H1 (cell line): ENCODE measurements around the gene GALR2. TPM values are rescaled to one million over a fixed set of nuclear protein-coding genes. Genes with fewer than 3 reads are reported as not detected.

Experiments used
- CTCF ChIA-PET: fragments of 300-600 bp; sonication (Branson Sonifier 250); formaldehyde crosslinking; loops from one replicate; lab custom pipeline; 2021; ENCODE audit not compliant: partially characterized antibody; lab: Charles Lee
- POLR2A ChIA-PET: fragments of 300-600 bp; sonication (Branson Sonifier 250); formaldehyde crosslinking; loops from one replicate; lab custom pipeline; 2021; ENCODE audit warnings: inconsistent platforms; ENCODE audit not compliant: partially characterized antibody; lab: Charles Lee
- DNase-seq, 2 experiments: peaks; one replicate each; pipeline versions ENCODE4 v3.0.0 to v3.0.0-alpha.2; 2010 to 2022; ENCODE audit warnings: low spot score in 2 of 2, low read depth in 1 of 2, mixed read lengths in 1 of 2
- FAIRE-seq: peaks from 2 replicates; lab custom pipeline; 2011; peaks lifted over from hg19 to GRCh38; lab: Jason Lieb, UNC
- H2AFZ ChIP-seq: 2 replicates; pipeline ENCODE4 v1.8.1; 2012; ENCODE audit warnings: low read length, inconsistent platforms
- H2AK5ac ChIP-seq: 2 replicates; pipeline ENCODE4 v1.6.1; 2013; ENCODE audit warnings: low read depth, low read length
- H2BK120ac ChIP-seq: replicated peaks from 2 replicates; pipeline ENCODE3; 2013; ENCODE audit warnings: low read depth, low read length, inconsistent platforms
- H2BK12ac ChIP-seq: 2 replicates; pipeline ENCODE4 v1.6.1; 2013; ENCODE audit warnings: low read depth, low read length
- H2BK15ac ChIP-seq: 2 replicates; pipeline ENCODE4 v1.6.1; 2013; ENCODE audit warnings: low read length
- H2BK20ac ChIP-seq: 2 replicates; pipeline ENCODE4 v1.6.1; 2013; ENCODE audit warnings: low read length
- H2BK5ac ChIP-seq: 2 replicates; pipeline ENCODE4 v1.6.1; 2013; ENCODE audit warnings: low read depth, low read length
- H3K14ac ChIP-seq: 2 replicates; pipeline ENCODE4 v1.6.1; 2013; ENCODE audit warnings: inconsistent platforms; ENCODE audit not compliant: insufficient read length
- H3K18ac ChIP-seq: 2 replicates; pipeline ENCODE4 v1.6.1; 2013; ENCODE audit warnings: low read length; ENCODE audit errors: extremely low read depth
- H3K23ac ChIP-seq: 2 replicates; pipeline ENCODE4 v1.6.1; 2013; ENCODE audit warnings: inconsistent platforms; ENCODE audit not compliant: insufficient read length
- H3K23me2 ChIP-seq: 2 replicates; pipeline ENCODE4 v1.6.1; 2013; ENCODE audit warnings: low read depth, low read length
- H3K27ac ChIP-seq: 2 replicates; pipeline ENCODE4 v1.6.1; 2011; ENCODE audit warnings: low read depth, low read length, inconsistent platforms
- H3K27me3 ChIP-seq, 4 experiments: replicated peaks in 1 of 4; 1 replicate in 1 of 4; 2 replicates in 3 of 4; pipeline versions ENCODE4 v1.6.1 to v1.8.1; 2011 to 2013; ENCODE audit warnings: low read length in 3 of 4, mild to moderate bottlenecking in 3 of 4, inconsistent platforms in 2 of 4, mixed read lengths in 2 of 4, moderate library complexity in 1 of 4; ENCODE audit not compliant: control insufficient read depth in 3 of 4, insufficient read depth in 3 of 4; ENCODE audit errors: extremely low read depth in 1 of 4
- H3K36me3 ChIP-seq, 4 experiments: 2 replicates each; pipeline versions ENCODE4 v1.6.1 to v1.8.1; 2011 to 2013; ENCODE audit warnings: mild to moderate bottlenecking in 4 of 4, low read length in 3 of 4, moderate library complexity in 2 of 4, control low read depth in 1 of 4, inconsistent platforms in 1 of 4; ENCODE audit not compliant: insufficient read depth in 4 of 4, control insufficient read depth in 2 of 4
- H3K4ac ChIP-seq: replicated peaks from 2 replicates; pipeline ENCODE3; 2013; ENCODE audit warnings: low read length, low read depth, mixed read lengths, inconsistent platforms; ENCODE audit not compliant: insufficient read length
- H3K4me1 ChIP-seq, 4 experiments: replicated peaks in 1 of 4; 1 replicate in 1 of 4; 2 replicates in 3 of 4; pipeline versions ENCODE4 v1.6.1 to v1.8.1; 2011 to 2013; ENCODE audit warnings: low read length in 3 of 4, inconsistent platforms in 2 of 4, mixed read lengths in 1 of 4; ENCODE audit not compliant: insufficient read depth in 4 of 4, control insufficient read depth in 3 of 4
- H3K4me2 ChIP-seq, 2 experiments: 2 replicates each; pipeline versions ENCODE4 v1.6.1 to v1.8.1; 2011 to 2013; ENCODE audit warnings: low read depth in 2 of 2, low read length in 2 of 2, control low read depth in 1 of 2, inconsistent platforms in 1 of 2, mild to moderate bottlenecking in 1 of 2; ENCODE audit not compliant: insufficient read depth in 1 of 2
- H3K4me3 ChIP-seq, 4 experiments: fragments of 200-600, 300-600 bp in 1 of 4; sonication (generic), shearing (Covaris generic), sonication (Bioruptor Twin) in 1 of 4; 2 replicates each; pipeline versions ENCODE4 v1.5.1 to v1.8.1; 2011 to 2016; ENCODE audit warnings: low read length in 4 of 4, low read depth in 3 of 4, control low read depth in 2 of 4, inconsistent platforms in 2 of 4, mild to moderate bottlenecking in 2 of 4, mixed read lengths in 1 of 4, moderate library complexity in 1 of 4; ENCODE audit not compliant: insufficient read depth in 2 of 4; ENCODE audit errors: extremely low read depth in 1 of 4
- H3K56ac ChIP-seq: replicated peaks from 2 replicates; pipeline ENCODE3; 2013; ENCODE audit warnings: low read depth, mild to moderate bottlenecking, mixed read lengths, low read length, inconsistent platforms; ENCODE audit not compliant: insufficient read length
- H3K79me1 ChIP-seq: 2 replicates; pipeline ENCODE4 v1.6.1; 2013; ENCODE audit warnings: low read depth, low read length, control low read depth
- H3K79me2 ChIP-seq, 2 experiments: 2 replicates each; pipeline versions ENCODE4 v1.6.1 to v1.8.1; 2012 to 2013; ENCODE audit warnings: low read length in 2 of 2, mild to moderate bottlenecking in 2 of 2, inconsistent platforms in 1 of 2; ENCODE audit not compliant: insufficient read depth in 2 of 2, control insufficient read depth in 1 of 2
- H3K9ac ChIP-seq, 4 experiments: replicated peaks in 1 of 4; 1 replicate in 1 of 4; 2 replicates in 3 of 4; pipeline versions ENCODE4 v1.6.1 to v1.8.1; 2011 to 2013; ENCODE audit warnings: low read depth in 3 of 4, low read length in 3 of 4, control low read depth in 2 of 4, mild to moderate bottlenecking in 2 of 4, moderate library complexity in 2 of 4, inconsistent platforms in 1 of 4; ENCODE audit errors: extremely low read depth in 1 of 4
- H3K9me3 ChIP-seq, 2 experiments: 2 replicates each; pipeline versions ENCODE4 v1.6.1 to v1.8.1; 2012 to 2013; ENCODE audit warnings: mild to moderate bottlenecking in 2 of 2, moderate library complexity in 2 of 2, control low read depth in 1 of 2, inconsistent platforms in 1 of 2, low read depth in 1 of 2, low read length in 1 of 2, mixed read lengths in 1 of 2; ENCODE audit not compliant: insufficient read depth in 2 of 2
- H4K20me1 ChIP-seq, 2 experiments: replicated peaks in 1 of 2; 2 replicates each; pipeline versions ENCODE3 to v1.8.1; 2011 to 2013; ENCODE audit warnings: inconsistent platforms in 2 of 2, low read length in 2 of 2, mild to moderate bottlenecking in 1 of 2; ENCODE audit not compliant: insufficient read depth in 2 of 2, control insufficient read depth in 1 of 2
- H4K5ac ChIP-seq: 2 replicates; pipeline ENCODE4 v1.6.1; 2013; ENCODE audit warnings: low read length, low read depth, mixed read lengths, inconsistent platforms; ENCODE audit not compliant: insufficient read length
- H4K8ac ChIP-seq: 2 replicates; pipeline ENCODE4 v1.8.0; 2013; ENCODE audit warnings: mild to moderate bottlenecking, moderate library complexity, low read length, inconsistent platforms; ENCODE audit not compliant: insufficient read depth; ENCODE audit errors: extremely low read depth
- H4K91ac ChIP-seq: replicated peaks from 2 replicates; pipeline ENCODE3; 2013; ENCODE audit warnings: low read length, mixed read lengths, inconsistent platforms; ENCODE audit not compliant: insufficient read length
- EP300 ChIP-seq, 2 experiments: IDR thresholded peaks; 1 replicate in 1 of 2; 2 replicates in 1 of 2; pipeline ENCODE4 v1.6.1; 2011 to 2012; ENCODE audit warnings: low read depth in 2 of 2, low read length in 2 of 2, mild to moderate bottlenecking in 2 of 2, borderline replicate concordance in 1 of 2, inconsistent platforms in 1 of 2, moderate library complexity in 1 of 2
- POLR2A ChIP-seq, 2 experiments: IDR thresholded peaks; 1 replicate in 1 of 2; 2 replicates in 1 of 2; pipeline ENCODE4 v1.6.1; 2011; ENCODE audit warnings: low read depth in 2 of 2, low read length in 2 of 2, mild to moderate bottlenecking in 2 of 2; ENCODE audit errors: control extremely low read depth in 1 of 2
- TAF1 ChIP-seq: IDR thresholded peaks from 2 replicates; pipeline ENCODE4 v1.6.1; 2011; ENCODE audit warnings: mild to moderate bottlenecking, low read depth, low read length
- WGBS, 2 experiments: shearing (Covaris generic) in 1 of 2; methylation state at CpG; one replicate each; pipeline versions ENCODE4 v1.1.6 to v1.1.7; 2013 to 2015; ENCODE audit warnings: low lambda C conversion rate in 2 of 2, mixed read lengths in 2 of 2, inconsistent platforms in 1 of 2, low coverage in 1 of 2, missing lambda C conversion rate in 1 of 2; ENCODE audit not compliant: insufficient replicate concordance in 2 of 2, insufficient coverage in 1 of 2, insufficient read length in 1 of 2; ENCODE audit errors: extremely low coverage in 1 of 2, missing lambda C conversion rate in 1 of 2; 5-methylcytosine and 5-hydroxymethylcytosine counted together
- polyA plus RNA-seq, 7 experiments: library from polyadenylated mRNA; depleted of rRNA in 3 of 7; stranded (reverse) in 5 of 7; unstranded in 2 of 7; fragments of >200 nt in 5 of 7; fragments of 200-250 nt in 2 of 7; gene quantifications; 1 replicate in 5 of 7; 2 replicates in 1 of 7; 4 replicates in 1 of 7; pipeline versions ENCODE4 v1.2.1 to v1.2.3, GENCODE V29; 2011 to 2013; ENCODE audit warnings: missing spikeins in 2 of 7, mixed read lengths in 2 of 7
- total RNA-seq: library from RNA; stranded (reverse); fragmentation: NEBNext Ultra II Directional; extraction: Animal tissue kit (Norgen Biotek cat#: 25700); gene quantifications from 2 replicates; pipeline ENCODE4 v1.2.1, GENCODE V29; 2021

Gene GALR2
- total and polyA plus RNA-seq, 2 of the 8 experiments (the other 6 are each of a cell fraction or from before 2014, with no cell fraction given), result 0.86 to 2.2 TPM

DNA sequence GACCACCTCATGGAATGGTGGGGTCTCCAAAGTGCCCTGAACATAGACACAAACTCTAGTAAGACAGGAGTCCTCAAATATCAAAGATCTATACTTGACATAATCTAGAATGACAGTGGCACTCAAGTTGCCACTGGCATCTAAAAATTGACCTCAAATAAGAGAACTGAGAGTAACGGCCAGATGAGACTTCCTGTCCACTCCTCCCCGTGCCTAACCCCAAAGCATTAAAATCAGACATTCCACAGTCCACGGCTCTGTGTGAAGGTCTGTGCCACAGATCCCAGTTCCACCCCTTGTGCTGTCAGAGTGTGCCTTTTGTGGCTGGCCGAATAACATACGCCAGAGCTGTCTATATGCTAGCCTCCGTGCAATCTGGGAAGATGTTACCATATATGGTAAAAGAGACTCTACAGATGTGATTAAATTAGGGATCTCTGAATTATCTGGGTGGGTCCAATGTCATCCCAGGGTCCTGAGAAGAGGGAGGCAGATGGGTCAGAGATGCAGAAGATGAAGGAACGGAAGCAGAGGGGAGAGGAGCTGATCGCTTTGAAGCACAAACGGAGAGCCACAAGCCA lies 26.5 kb upstream of the GALR2 start:
- H3K27ac ChIP-seq, result no peak overlapping the region
- H4K8ac ChIP-seq, result no peak overlapping the region
- no peaks in the 10 kb centered on the region; the same call in 1 of the 2 replicates for H3K79me1 ChIP-seq
- no peak overlapping the region for H2BK15ac ChIP-seq
- POLR2A ChIA-PET, result interaction anchor here (0.6 to 1.4 kb wide), 4 partner anchors 8 to 33 kb away, joined by 3 to 5 read pairs (median 4); no protein-coding TSS in a partner anchor
- H3K4me2 ChIP-seq, result no peak overlapping the region
- H3K56ac ChIP-seq, result no peak overlapping the region
- no peak overlapping the region for H4K5ac ChIP-seq
- no peaks in the 10 kb centered on the region for H3K23me2 ChIP-seq
- TF ChIP-seq EP300 (IDR thresholded peaks at IDR 0.05; ENCODE audit: borderline replicate concordance in 1 of 2, low read depth in 2 of 2, low read length in 2 of 2) (no peak), POLR2A (IDR thresholded peaks at IDR 0.05; ENCODE audit: control extremely low read depth in 1 of 2, low read depth in 2 of 2, low read length in 2 of 2) (no peak), TAF1 (no peak)
- H3K4ac ChIP-seq, result no peak overlapping the region
- 94% methylated on average over 9 of the region's 9 CpGs; no CpG with 5 or more reads in 1 of the 2 experiments for WGBS, 2 experiments
- no peak overlapping the region for H2BK12ac ChIP-seq
- no peak overlapping the region for H3K14ac ChIP-seq
- H3K23ac ChIP-seq, result no peak overlapping the region
- no peak overlapping the region for H3K18ac ChIP-seq
- FAIRE-seq (no peak), DNase-seq (no peak)
- no peak overlapping the region for H4K91ac ChIP-seq
- H3K9ac ChIP-seq, result no peak overlapping the region
- H3K9me3 ChIP-seq, result no peaks in the 10 kb centered on the region
- no peaks in the 10 kb centered on the region for H4K20me1 ChIP-seq
- CTCF ChIA-PET, result interaction anchor here (0.6 to 1.3 kb wide), 6 partner anchors 16 to 769 kb away, joined by 3 to 5 read pairs (median 3); no protein-coding TSS in a partner anchor
- no peaks in the 10 kb centered on the region for H3K79me2 ChIP-seq
- H2BK120ac ChIP-seq, result no peak overlapping the region
- H3K4me1 ChIP-seq, result peaks cover 0 to 2% (median 0%) of the 10 kb centered on the region in 4 experiments; a peak in 1 of 7 replicates
- H3K36me3 ChIP-seq, result peaks cover 27 to 72% (median 58%) of the 10 kb centered on the region in 4 experiments
- H2BK20ac ChIP-seq, result no peak overlapping the region
- no peak overlapping the region for H2AK5ac ChIP-seq
- H3K27me3 ChIP-seq, result no peaks in the 10 kb centered on the region
- H2AFZ ChIP-seq, result no peak overlapping the region
- no peak overlapping the region for H3K4me3 ChIP-seq
- H2BK5ac ChIP-seq, result no peak overlapping the region
